Activated T-helper 17 cell treated with anti-CD3 and anti-CD28 coated beads, Interleukin-2, amount 50 U/mL, for 72 hours (primary cell): ENCODE measurements around the gene MIGA2. TPM values are rescaled to one million over a fixed set of nuclear protein-coding genes. Genes with fewer than 3 reads are reported as not detected.

Experiments used
- ATAC-seq: fragments of 150-1000 bp; cut with Tn5 transposase; replicated peaks from 2 replicates; pipeline ENCODE4 v1.10.0; 2021; ENCODE audit warnings: mild to moderate bottlenecking, moderate library complexity
- H3K27ac Mint-ChIP-seq: one replicate; pipeline ENCODE4 v1.8.0; 2022; ENCODE audit warnings: mixed read lengths
- H3K27me3 Mint-ChIP-seq: one replicate; pipeline ENCODE4 v1.8.0; 2022; ENCODE audit warnings: mixed read lengths
- H3K36me3 Mint-ChIP-seq: one replicate; pipeline ENCODE4 v1.8.0; 2022; ENCODE audit warnings: low read depth, mild to moderate bottlenecking, mixed read lengths
- H3K4me1 Mint-ChIP-seq: one replicate; pipeline ENCODE4 v1.8.0; 2022; ENCODE audit warnings: mixed read lengths
- H3K4me3 Mint-ChIP-seq: one replicate; pipeline ENCODE4 v1.8.0; 2022; ENCODE audit warnings: mild to moderate bottlenecking, mixed read lengths
- H3K9me3 Mint-ChIP-seq: one replicate; pipeline ENCODE4 v1.8.0; 2022; ENCODE audit warnings: mixed read lengths
- total RNA-seq, 2 donors: library from RNA; stranded (reverse); gene quantifications; one replicate each; pipeline ENCODE4 v1.2.3, GENCODE V29; 2022

MIGA2 gene
- total RNA-seq, 2 donors from 2014 or later = 23.8 to 35.0 TPM

DNA sequence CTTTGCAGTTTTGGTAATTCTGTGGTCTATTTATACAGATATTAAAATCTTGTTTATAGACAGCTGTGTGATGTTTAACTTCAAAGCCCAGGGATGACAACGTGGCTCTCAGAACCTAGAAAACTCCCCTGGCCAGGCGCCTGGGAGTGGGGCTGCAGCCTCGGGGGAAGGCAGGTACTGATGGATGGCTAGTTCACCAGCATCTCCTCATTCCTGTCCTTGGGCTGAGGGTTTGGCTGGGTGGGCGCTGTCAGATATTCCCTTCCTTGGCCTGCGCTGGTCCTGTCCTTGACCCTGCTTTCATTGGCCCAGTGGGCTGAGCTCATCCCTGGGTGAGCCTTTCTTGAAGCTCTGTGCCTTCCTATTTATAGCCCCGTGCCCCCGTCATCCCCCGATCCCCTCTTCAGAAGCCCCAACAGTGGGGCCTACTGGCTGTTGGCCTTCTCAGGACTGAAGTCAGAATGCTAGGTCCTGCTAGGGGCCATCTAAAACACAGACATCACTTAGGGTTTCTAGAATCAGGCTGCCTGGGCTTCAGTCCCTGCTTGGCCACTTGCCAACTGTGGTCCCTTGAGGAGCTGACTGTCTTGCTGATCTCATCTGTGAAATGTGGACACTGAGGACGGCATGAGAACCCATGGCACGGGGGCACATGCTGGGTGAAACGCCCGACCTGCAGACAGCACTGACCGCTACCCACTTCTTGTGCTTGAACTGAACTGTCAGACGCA, 29.2 kb upstream of the MIGA2 start:
- no peak overlapping the region for H3K4me3 Mint-ChIP-seq
- H3K9me3 Mint-ChIP-seq = no peaks in the 10 kb centered on the region
- peaks cover 3% of the 10 kb centered on the region for H3K4me1 Mint-ChIP-seq

DNA sequence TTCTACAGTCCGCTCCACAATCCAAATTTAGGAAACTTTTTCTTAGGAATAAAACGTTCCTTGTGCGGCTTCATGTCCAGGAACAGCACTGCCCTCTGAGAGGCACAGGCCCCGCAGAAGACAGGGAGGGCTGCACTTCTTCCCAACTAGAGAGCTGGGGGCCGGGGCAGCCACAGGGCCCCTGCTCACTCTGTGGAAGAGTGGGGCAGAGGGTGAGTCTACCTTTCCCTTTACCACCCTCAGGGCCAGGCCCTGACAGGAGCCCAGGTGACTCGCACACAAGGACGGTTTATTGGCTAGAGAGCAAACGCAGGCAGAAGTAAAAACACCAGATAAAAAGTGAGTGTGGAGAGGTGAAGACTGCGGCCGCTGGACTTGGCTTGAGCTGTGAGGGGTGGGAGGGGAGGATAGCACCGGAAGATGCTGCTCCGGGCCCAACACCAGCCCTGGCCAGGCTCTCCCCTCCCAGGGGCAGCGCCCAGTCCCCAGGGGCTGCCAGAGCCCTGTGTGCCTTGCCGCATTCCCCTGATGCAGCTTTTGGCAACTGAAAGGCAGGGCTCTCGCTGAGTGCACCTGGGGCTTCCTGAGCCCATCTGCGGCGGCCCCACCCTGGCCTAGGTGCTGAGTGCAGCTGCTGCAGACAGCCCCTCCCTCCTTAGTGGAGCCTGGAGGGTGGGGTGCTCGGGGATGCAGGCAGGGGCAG, 28.5 kb upstream of the MIGA2 start:
- peaks cover 67% of the 10 kb centered on the region for H3K36me3 Mint-ChIP-seq
- peaks cover 3% of the 10 kb centered on the region for H3K4me1 Mint-ChIP-seq
- no peaks in the 10 kb centered on the region for H3K27me3 Mint-ChIP-seq
- H3K4me3 Mint-ChIP-seq = no peak overlapping the region
- H3K27ac Mint-ChIP-seq = peak overlapping the region; percentile 80
- no peak for ATAC-seq
- H3K9me3 Mint-ChIP-seq = no peaks in the 10 kb centered on the region

More for the DNA sequence above, 29.2 kb upstream of the MIGA2 start:
- Mint-ChIP-seq H3K27me3 (no peaks in the 10 kb centered on the region), H3K36me3 (peaks cover 67% of the 10 kb centered on the region), H3K27ac (peak overlapping the region; percentile 80)
- ATAC-seq = no peak

DNA sequence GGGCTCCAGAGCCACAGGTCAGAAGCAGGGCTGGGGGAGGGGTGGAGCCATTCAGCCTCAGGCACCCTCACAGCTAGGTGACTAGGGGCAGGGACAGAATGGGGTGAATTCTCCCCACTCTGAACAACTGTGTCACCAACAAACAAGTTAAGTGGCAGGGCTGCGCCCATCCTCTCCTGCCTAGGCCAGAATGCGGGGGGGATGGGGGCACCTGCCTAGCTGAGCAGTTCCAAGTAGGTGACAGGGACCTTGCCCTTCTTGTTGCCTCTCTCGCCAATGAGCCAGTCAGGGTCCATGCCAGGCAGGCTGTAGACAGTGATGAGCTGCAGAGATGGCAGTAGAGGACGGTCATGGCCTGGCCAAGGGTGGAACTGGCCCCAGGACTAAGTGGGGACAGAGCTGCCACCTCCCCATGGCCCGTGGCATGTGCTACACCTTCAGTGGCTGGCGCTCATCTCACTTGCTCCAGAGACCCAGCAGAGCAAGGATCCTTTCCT, 27.9 kb upstream of the MIGA2 start:
- H3K4me3 Mint-ChIP-seq = no peak overlapping the region
- H3K9me3 Mint-ChIP-seq = no peaks in the 10 kb centered on the region
- H3K27me3 Mint-ChIP-seq = no peaks in the 10 kb centered on the region
- no peak overlapping the region for H3K27ac Mint-ChIP-seq
- peaks cover 3% of the 10 kb centered on the region for H3K4me1 Mint-ChIP-seq
- no peak for ATAC-seq
- H3K36me3 Mint-ChIP-seq = peaks cover 67% of the 10 kb centered on the region

DNA sequence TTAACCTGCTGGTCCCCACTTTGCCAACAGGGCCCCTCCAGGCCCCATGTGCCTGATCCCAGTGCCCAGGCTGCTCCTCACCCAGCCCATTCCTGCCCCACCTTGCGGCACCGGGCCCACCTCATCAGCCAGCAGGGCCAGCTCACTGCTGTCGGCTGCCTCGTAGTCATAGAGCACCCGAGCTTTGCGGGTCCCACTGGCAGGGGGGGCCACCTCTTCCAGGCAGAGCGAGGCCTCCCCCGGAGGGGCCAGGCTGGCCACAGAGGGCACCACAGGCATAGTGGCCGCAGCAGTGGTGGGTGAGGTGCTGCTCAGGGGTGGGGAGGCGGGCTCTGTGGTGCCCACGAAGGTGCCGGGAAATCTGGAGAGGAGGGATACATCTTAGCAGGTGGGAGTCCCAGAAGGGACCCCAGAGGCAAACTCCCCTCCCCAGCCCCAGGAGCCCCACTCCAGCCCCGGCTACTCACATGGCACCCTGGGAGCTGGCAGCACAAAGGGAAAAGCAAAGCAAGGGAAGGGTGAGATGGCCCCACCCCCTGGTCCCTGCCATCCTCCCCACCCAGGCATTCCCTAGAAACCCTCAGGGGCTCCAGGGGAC, 27.3 kb upstream of the MIGA2 start:
- H3K9me3 Mint-ChIP-seq = no peaks in the 10 kb centered on the region
- no peak overlapping the region for H3K27ac Mint-ChIP-seq
- no peak overlapping the region for H3K4me3 Mint-ChIP-seq
- ATAC-seq = no peak
- H3K4me1 Mint-ChIP-seq = peaks cover 3% of the 10 kb centered on the region
- H3K27me3 Mint-ChIP-seq = no peaks in the 10 kb centered on the region
- peaks cover 67% of the 10 kb centered on the region for H3K36me3 Mint-ChIP-seq

DNA sequence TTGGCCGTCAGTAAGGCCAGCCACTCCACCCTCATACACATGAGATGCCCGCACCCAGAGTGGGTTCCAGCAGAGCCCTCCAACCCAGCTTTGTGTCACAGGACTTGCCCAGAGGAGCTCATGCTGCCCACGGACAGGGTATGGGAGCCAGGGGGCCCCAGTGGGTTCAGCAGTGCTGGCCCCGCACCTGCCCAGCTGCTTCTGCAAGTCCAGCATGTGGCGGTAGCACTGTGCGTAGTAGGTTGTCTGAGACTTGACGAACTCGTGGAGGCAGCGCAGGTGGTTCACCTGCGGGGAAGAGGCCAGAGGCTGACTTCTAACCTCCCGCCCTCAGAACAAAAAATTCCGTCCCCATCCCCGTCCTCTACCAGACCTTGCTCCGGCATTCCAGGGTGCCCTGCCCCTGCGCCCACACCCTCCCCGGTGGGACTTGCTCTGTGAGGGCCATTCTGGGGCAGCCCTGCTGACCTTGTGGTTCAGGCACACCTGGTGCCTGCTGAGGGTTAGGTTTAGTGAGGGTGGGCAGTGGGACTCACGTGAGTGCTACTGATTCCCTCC, 26.8 kb upstream of the MIGA2 start:
- Mint-ChIP-seq H3K27me3 (no peaks in the 10 kb centered on the region), H3K4me3 (no peak overlapping the region), H3K36me3 (peaks cover 67% of the 10 kb centered on the region), H3K9me3 (no peaks in the 10 kb centered on the region), H3K27ac (no peak overlapping the region), H3K4me1 (peaks cover 3% of the 10 kb centered on the region)
- ATAC-seq = no peak

DNA sequence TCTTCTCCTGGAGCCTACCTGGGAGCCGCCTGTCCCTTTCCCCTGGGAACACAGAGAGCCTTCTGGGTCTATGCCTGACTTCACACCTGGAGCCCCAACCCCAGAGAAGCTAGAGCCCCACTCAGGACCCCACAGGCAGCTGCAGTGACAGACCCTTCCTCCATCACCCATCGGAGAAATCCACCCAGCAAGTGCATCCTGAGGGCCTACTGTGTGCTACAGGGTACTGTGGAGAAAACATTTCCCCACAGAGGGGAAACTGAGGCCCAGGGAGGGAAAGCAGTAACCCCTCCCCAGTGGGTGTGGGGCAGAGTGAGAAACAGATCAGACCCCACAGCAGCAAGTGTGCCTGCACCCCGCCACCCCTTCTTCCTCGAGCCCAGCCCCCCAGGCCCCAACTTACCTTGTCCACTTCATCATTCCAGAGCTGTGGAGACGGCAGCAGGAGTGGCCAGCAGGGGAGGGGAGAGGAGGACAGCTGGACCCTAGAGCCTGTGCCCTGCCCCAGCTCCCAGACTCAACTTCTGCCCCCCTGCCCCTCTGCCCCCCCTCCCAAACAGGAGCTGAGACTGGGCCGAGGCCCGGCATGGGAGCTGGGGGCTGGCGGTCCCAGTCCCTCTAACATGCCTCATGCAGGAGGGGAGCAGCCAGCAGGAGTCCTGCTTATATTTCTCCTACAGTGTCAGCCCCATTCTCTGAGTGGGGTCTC, 26.0 kb upstream of the MIGA2 start:
- H3K9me3 Mint-ChIP-seq = no peaks in the 10 kb centered on the region
- ATAC-seq = no peak
- no peaks in the 10 kb centered on the region for H3K27me3 Mint-ChIP-seq
- H3K4me1 Mint-ChIP-seq = peaks cover 3% of the 10 kb centered on the region
- H3K36me3 Mint-ChIP-seq = peaks cover 67% of the 10 kb centered on the region
- H3K4me3 Mint-ChIP-seq = no peak overlapping the region
- H3K27ac Mint-ChIP-seq = no peak overlapping the region

DNA sequence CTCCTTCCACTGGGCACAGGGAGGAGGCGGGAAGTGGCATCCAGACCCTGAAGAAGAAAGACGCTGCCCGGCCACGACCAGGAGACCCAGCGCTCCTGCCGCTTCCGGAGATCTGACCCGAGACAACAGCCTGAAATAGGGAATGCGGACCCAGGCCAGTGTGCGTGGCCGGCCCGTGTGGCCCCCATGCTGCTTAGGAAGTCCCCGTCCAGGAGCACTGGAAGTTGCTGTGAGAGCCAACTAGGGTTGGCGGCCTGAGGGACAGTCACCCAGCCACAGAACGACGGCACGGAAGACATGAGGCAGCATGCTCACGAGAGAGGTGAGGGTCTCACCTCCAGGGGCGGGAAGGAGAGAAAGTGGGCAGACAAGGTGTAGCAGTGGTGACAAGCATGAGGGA, 25.3 kb upstream of the MIGA2 start:
- ATAC-seq = no peak
- Mint-ChIP-seq H3K4me1 (peaks cover 3% of the 10 kb centered on the region), H3K4me3 (no peak overlapping the region), H3K9me3 (no peaks in the 10 kb centered on the region), H3K27ac (no peak overlapping the region), H3K36me3 (peaks cover 66% of the 10 kb centered on the region), H3K27me3 (no peaks in the 10 kb centered on the region)

DNA sequence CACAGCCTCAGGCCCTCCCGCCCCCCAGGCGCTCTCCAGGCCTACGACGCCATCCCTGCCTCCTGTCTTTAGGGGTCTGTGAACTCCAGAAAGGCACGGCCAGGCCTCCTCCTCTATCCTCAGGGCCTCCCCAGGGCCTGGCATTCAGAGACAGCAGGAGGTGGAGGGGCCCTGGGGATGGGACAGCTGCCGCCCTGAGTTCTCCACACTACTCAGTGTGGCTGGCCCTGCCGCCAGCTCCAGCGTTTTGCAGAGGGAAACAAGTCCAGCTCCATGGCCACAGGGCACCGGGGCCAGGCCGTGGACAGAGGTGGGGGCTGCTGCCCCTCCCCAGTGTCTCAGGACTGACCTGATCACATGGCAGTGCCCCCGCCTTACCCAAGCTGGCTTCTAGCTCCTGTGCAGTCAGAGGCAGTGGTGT, 24.7 kb upstream of the MIGA2 start:
- peaks cover 66% of the 10 kb centered on the region for H3K36me3 Mint-ChIP-seq
- no peaks in the 10 kb centered on the region for H3K27me3 Mint-ChIP-seq
- no peak overlapping the region for H3K27ac Mint-ChIP-seq
- peaks cover 3% of the 10 kb centered on the region for H3K4me1 Mint-ChIP-seq
- ATAC-seq = no peak
- no peaks in the 10 kb centered on the region for H3K9me3 Mint-ChIP-seq
- H3K4me3 Mint-ChIP-seq = no peak overlapping the region

DNA sequence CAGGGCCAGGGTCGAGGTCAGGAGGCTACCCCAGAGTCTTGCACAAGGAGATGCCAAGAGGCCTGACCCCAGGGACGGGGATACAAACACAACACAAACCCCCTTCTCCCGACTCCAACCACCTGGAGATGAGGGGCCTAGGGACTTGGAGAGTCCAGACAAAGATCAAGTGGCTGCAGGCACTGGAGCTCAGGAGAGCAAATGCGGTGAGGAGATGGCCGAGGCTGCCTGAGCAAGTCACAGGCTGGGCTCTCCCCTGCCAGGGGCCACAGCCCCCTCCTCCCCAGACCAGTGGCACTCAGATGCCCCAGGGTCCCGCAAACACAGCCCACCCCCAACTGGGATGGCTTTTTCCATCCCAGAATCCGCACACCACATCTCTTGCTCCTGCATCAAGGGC, 24.1 kb upstream of the MIGA2 start:
- Mint-ChIP-seq H3K4me3 (no peak overlapping the region), H3K27me3 (no peaks in the 10 kb centered on the region), H3K36me3 (peaks cover 67% of the 10 kb centered on the region), H3K27ac (no peak overlapping the region), H3K9me3 (no peaks in the 10 kb centered on the region), H3K4me1 (peaks cover 3% of the 10 kb centered on the region)
- ATAC-seq = no peak

DNA sequence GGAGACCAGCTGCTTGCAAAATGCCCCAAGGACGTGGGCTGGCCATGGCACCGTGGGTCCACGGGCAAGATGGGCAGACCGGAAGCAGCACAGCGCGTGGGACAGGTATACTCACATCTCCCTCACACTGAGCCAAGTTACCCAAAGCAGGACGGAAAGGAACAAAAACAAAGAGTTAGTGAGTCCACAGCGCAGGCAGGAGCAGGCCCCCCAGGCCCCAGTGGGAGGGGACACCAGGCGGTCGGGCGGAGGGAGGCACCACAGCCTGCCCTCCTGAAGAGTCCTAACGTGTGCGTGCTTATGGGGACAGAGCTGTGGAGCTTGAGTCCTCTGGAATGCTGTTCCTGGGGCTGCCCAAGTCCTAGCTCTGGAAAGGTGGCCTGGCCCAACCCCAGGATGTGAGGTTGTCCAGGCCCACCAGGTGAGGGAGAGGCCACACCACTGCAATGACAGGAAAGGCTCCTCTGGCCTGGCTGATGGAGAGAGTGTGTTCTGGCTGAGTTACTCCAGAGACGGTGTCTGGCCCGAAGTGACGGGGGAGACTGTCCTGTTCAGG, 23.5 kb upstream of the MIGA2 start:
- ATAC-seq = no peak
- no peaks in the 10 kb centered on the region for H3K9me3 Mint-ChIP-seq

DNA sequence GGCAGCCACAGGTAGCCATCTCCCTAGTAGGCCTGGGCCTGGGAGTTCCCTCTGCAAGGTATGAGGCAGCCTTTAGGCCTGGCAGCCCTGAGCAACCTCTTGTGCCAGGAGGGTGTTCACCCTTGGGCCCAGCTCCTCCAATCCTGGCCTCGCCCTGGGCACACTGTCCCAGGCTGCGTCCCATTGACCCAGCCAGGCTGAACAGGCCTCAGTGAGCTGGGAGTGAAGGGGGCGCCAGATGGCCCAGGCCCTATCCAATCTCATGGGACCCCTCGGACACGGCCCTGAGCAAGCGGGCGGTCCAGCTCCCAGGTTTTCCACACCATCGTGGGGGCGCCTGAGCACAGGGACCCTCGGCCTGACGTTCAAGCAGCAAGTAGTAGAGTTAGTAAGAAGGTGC, 22.8 kb upstream of the MIGA2 start:
- Mint-ChIP-seq H3K27me3 (no peaks in the 10 kb centered on the region), H3K9me3 (no peaks in the 10 kb centered on the region), H3K27ac (no peak overlapping the region), H3K36me3 (peaks cover 73% of the 10 kb centered on the region), H3K4me1 (no peaks in the 10 kb centered on the region), H3K4me3 (no peak overlapping the region)
- no peak for ATAC-seq

More for the DNA sequence above, 23.5 kb upstream of the MIGA2 start:
- no peaks in the 10 kb centered on the region for H3K27me3 Mint-ChIP-seq
- peaks cover 67% of the 10 kb centered on the region for H3K36me3 Mint-ChIP-seq
- no peak overlapping the region for H3K4me3 Mint-ChIP-seq
- no peaks in the 10 kb centered on the region for H3K4me1 Mint-ChIP-seq
- H3K27ac Mint-ChIP-seq = no peak overlapping the region

DNA sequence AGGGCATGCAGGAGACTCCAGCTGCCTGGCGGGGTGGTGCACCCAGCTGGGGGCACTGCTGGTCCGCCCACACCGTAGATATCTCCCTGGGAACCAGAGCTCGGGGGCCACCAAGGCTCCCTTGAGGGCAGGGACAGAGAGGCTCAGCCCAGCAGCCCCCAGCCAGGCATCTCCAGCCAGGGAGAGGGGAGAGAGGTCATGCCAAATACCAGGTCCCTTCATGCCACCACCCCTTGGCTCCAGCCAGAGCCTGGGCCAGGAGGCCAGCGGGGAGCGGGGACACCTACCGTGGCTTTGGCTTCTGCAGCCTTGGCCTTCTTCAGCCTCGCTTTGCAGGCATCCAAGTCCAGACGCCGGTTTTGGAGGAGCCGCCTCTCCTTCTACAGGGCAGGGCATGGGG, 22.3 kb upstream of the MIGA2 start:
- Mint-ChIP-seq H3K27ac (no peak overlapping the region), H3K4me1 (no peaks in the 10 kb centered on the region), H3K27me3 (no peaks in the 10 kb centered on the region), H3K36me3 (peaks cover 78% of the 10 kb centered on the region), H3K9me3 (no peaks in the 10 kb centered on the region), H3K4me3 (no peak overlapping the region)
- ATAC-seq = no peak

DNA sequence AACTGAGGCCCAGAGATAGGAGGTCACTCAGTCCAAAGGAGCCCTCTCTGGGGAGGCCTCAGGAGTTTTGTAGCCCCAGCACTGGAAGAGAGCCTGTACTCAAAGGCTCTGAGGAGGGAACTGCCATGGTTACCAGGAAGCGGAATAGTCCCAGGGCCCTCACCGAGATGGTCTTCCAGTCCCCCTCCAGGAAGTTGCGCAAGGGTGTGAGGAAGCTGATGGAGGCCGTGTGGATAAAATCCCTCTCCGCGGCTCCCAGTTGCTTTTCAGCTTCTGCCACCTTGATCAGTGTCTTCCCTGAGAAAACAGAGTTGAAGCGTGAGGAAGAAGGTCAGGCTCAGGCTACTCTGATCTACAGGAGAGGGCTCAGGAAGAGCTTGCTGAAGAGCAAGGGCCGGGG, 21.8 kb upstream of the MIGA2 start:
- ATAC-seq = no peak
- no peaks in the 10 kb centered on the region for H3K27me3 Mint-ChIP-seq
- H3K4me1 Mint-ChIP-seq = no peaks in the 10 kb centered on the region

DNA sequence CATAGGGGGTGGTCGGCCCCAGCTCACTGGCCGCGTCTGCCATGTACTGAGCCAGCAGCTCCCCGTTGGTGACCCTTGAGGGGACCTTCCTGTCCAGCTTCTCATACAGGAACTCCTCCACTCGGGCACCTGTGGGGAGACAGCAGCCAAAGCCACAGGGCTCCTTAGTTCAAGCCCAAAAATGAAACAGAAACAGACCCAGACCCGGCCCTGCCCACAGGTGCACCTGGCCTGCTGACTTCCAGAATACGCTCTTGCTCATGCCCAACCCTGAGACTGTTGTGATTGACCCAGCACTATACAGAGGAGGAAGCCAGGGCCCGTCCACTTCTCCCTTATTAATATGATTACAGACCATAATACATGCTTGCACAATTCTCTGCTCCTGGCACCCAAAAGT, 15.3 kb upstream of the MIGA2 start:
- Mint-ChIP-seq H3K4me1 (peaks cover 14% of the 10 kb centered on the region), H3K4me3 (no peak overlapping the region), H3K27ac (peak overlapping the region; percentile 25), H3K36me3 (peaks cover 45% of the 10 kb centered on the region), H3K9me3 (no peaks in the 10 kb centered on the region), H3K27me3 (no peaks in the 10 kb centered on the region)
- no peak for ATAC-seq

More for the DNA sequence above, 21.8 kb upstream of the MIGA2 start:
- Mint-ChIP-seq H3K36me3 (peaks cover 83% of the 10 kb centered on the region), H3K9me3 (no peaks in the 10 kb centered on the region), H3K27ac (no peak overlapping the region), H3K4me3 (no peak overlapping the region)
